ENCODE data around the gene RC3H1.
"Not testable (repeated sequence)": the region's sequence is repeated elsewhere in the genome, so short reads cannot be mapped to it uniquely, and the experiment has no call there.

Gene RC3H1

GRCh38 chr1:173946380-173946921 is 75.7 kb downstream of the RC3H1 start:
- FAIRE-seq: no peak

GRCh38 chr1:173937062-173937461 is 85.1 kb downstream of the RC3H1 start:
- FAIRE-seq: no peak

GRCh38 chr1:173934440-173934839 is 87.7 kb downstream of the RC3H1 start:
- no peak for FAIRE-seq

GRCh38 chr1:173930541-173930940 is 91.6 kb downstream of the RC3H1 start:
- not testable (repeated sequence) for FAIRE-seq

- FAIRE-seq: no peak
Measured at GRCh38 chr1:173925306-173926242, 96.6 kb downstream of the RC3H1 start.

GRCh38 chr1:173920861-173921260 is 101.3 kb downstream of the RC3H1 start:
- FAIRE-seq: no peak

GRCh38 chr1:173917635-173918493 is 104.3 kb downstream of the RC3H1 start:
- no peak for FAIRE-seq

GRCh38 chr1:173917149-173917548 is 105.0 kb downstream of the RC3H1 start, which contains the start of gene SERPINC1:
Gene SERPINC1, minus strand, starts transcription at chr1:173917327. Its CDS starts 68 bp downstream, at chr1:173917259.
- no peak for FAIRE-seq

- no peak for FAIRE-seq
Measured at GRCh38 chr1:173916667-173917066, 105.5 kb downstream of the RC3H1 start.

- no peak for FAIRE-seq
Measured at GRCh38 chr1:173915596-173915995, 106.6 kb downstream of the RC3H1 start.

GRCh38 chr1:173914366-173914871 is 107.7 kb downstream of the RC3H1 start:
- no peak for FAIRE-seq

GRCh38 chr1:173913111-173913510 is 109.0 kb downstream of the RC3H1 start:
- no peak for FAIRE-seq

- no peak for FAIRE-seq
Measured at GRCh38 chr1:173903827-173904531, 118.2 kb downstream of the RC3H1 start.

GRCh38 chr1:173900992-173901391 is 121.2 kb downstream of the RC3H1 start:
- FAIRE-seq: no peak

- FAIRE-seq: no peak
Measured at GRCh38 chr1:173900427-173900826, 121.7 kb downstream of the RC3H1 start.

GRCh38 chr1:173894189-173894588 is 128.0 kb downstream of the RC3H1 start:
- FAIRE-seq: no peak

- FAIRE-seq: no peak
Measured at GRCh38 chr1:173893611-173894010, 128.5 kb downstream of the RC3H1 start.

- FAIRE-seq: no peak
Measured at GRCh38 chr1:173889885-173890284, 132.3 kb downstream of the RC3H1 start.

GRCh38 chr1:173888749-173889148 is 133.4 kb downstream of the RC3H1 start:
- no peak for FAIRE-seq

- no peak for FAIRE-seq
Measured at GRCh38 chr1:173887627-173888026, 134.5 kb downstream of the RC3H1 start.

- no peak for FAIRE-seq
Measured at GRCh38 chr1:173886746-173887611, 135.2 kb downstream of the RC3H1 start.
